ENCODE data around the gene SHC4.

SHC4 gene

DNA sequence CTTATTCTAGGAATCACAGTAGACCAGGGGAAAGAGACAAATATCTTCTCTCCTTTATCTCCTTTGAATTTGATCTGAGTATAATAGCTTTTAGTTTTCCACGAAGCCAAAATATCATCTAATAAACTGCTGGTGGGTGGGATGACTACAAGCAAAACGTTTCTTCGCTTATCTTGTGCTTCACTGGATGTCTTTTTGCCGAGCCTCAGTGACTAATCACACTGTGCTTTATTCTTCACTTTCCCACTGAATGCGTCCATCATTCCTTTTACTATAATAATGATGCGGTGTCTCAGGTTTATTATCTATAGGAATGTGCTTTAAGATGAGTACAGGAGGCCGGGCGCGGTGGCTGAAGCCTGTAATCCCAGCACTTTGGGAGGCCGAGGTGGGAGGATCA is 185.4 kb downstream of the SHC4 start:
- Mint-ChIP-seq H3K27ac (no peak overlapping the region), H3K4me3 (no peak overlapping the region), H3K9me3 (peaks cover 6% of the 10 kb centered on the region), H3K4me1 (no peaks in the 10 kb centered on the region), H3K36me3 (ENCODE audit: low read depth) (peaks cover 42% of the 10 kb centered on the region), H3K27me3 (ENCODE audit: low read depth) (no peaks in the 10 kb centered on the region)
- TF ChIP-seq, protein P1, sequence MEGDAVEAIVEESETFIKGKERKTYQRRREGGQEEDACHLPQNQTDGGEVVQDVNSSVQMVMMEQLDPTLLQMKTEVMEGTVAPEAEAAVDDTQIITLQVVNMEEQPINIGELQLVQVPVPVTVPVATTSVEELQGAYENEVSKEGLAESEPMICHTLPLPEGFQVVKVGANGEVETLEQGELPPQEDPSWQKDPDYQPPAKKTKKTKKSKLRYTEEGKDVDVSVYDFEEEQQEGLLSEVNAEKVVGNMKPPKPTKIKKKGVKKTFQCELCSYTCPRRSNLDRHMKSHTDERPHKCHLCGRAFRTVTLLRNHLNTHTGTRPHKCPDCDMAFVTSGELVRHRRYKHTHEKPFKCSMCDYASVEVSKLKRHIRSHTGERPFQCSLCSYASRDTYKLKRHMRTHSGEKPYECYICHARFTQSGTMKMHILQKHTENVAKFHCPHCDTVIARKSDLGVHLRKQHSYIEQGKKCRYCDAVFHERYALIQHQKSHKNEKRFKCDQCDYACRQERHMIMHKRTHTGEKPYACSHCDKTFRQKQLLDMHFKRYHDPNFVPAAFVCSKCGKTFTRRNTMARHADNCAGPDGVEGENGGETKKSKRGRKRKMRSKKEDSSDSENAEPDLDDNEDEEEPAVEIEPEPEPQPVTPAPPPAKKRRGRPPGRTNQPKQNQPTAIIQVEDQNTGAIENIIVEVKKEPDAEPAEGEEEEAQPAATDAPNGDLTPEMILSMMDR (IDR thresholded peaks at IDR 0.05; ENCODE audit: unreplicated experiment in 3 of 3): no peak

DNA sequence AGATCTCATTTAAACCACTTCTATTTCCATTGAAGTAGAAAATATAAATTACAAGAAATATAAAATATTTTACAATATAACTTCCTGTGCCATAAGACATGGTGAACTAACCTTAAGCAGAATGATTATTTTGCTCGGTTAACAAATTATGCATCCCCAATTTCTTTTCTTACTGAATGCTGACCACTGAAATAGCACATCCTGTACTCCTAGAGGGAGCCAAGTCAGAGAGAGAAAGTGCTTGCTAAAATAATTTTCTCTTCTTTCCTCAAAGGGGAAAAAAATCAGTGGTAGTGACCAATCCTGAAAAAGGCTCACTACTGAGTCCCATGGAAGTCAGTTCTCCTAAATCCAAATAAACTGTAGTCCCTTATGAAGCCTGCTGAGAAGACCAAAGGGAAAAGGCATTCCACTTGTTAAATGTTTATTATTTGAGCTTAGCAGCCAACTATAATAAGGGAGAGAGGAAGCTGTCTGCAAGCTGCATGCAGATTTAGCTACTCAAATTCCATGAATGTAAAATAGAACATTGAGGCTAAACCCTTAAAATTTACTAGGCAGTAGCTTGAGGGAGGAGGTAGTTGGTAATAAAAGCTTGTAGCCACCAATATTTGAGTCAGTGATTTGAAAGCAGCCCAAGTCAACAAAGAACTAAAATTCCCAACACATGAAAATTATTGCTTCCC is 185.9 kb downstream of the SHC4 start:
- TF ChIP-seq, protein P1 (IDR thresholded peaks at IDR 0.05; ENCODE audit: unreplicated experiment in 3 of 3): no peak
- peak overlapping the region in 1 of 3 experiments; percentile 14 for H3K27ac Mint-ChIP-seq
- H3K36me3 Mint-ChIP-seq (ENCODE audit: low read depth): peaks cover 45% of the 10 kb centered on the region
- peaks cover 6% of the 10 kb centered on the region for H3K9me3 Mint-ChIP-seq
- H3K4me1 Mint-ChIP-seq: no peaks in the 10 kb centered on the region
- no peak overlapping the region for H3K4me3 Mint-ChIP-seq
- no peaks in the 10 kb centered on the region for H3K27me3 Mint-ChIP-seq (ENCODE audit: low read depth)

DNA sequence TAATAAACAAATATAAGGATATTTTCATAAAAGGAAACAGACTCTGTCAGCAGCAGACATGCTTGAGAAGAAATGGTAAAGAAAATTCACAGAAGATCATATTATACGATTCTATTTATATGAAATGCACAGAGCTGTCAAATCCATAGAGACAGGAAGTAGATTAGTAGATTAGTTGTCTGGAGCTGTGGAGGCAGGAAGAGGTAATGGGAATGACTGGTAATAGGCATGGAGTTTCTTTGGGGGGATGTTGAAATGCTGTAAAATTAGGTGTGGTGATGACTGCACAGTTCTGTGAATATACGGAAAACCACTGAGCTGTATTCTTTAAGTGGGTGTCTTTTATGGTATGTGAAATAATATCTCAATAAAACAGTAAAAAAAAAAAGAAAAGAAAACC is 188.2 kb downstream of the SHC4 start:
- H3K27ac Mint-ChIP-seq: no peak overlapping the region
- TF ChIP-seq, protein P1 (IDR thresholded peaks at IDR 0.05; ENCODE audit: unreplicated experiment in 3 of 3): no peak
- H3K4me1 Mint-ChIP-seq: no peaks in the 10 kb centered on the region
- peaks cover 30% of the 10 kb centered on the region for H3K36me3 Mint-ChIP-seq (ENCODE audit: low read depth)
- H3K9me3 Mint-ChIP-seq: peaks cover 6% of the 10 kb centered on the region
- no peaks in the 10 kb centered on the region for H3K27me3 Mint-ChIP-seq (ENCODE audit: low read depth)
- no peak overlapping the region for H3K4me3 Mint-ChIP-seq

DNA sequence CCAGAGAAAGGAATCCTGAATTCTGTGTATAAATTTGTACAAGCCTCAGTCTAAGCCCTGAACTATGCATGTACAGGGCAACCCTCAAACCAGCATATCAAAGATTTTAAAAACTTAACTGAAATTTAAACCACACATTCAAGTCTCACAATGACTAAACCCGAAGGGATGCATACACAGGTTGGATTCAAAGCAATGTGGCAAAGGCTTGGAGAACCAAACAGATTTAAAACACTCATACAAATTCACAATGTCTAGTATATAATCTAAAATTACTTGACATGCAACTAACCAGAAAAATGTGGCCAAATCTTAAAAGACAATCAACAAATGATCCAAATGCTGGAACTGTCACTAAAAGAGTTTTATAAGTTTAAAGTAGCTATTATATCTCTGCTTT is 189.2 kb downstream of the SHC4 start:
- peaks cover 6% of the 10 kb centered on the region for H3K9me3 Mint-ChIP-seq
- no peaks in the 10 kb centered on the region for H3K27me3 Mint-ChIP-seq (ENCODE audit: low read depth)
- no peak overlapping the region for H3K4me3 Mint-ChIP-seq
- H3K4me1 Mint-ChIP-seq: no peaks in the 10 kb centered on the region
- no peak overlapping the region for H3K27ac Mint-ChIP-seq
- TF ChIP-seq, protein P1 (IDR thresholded peaks at IDR 0.05; ENCODE audit: unreplicated experiment in 3 of 3): no peak
- peaks cover 24% of the 10 kb centered on the region for H3K36me3 Mint-ChIP-seq (ENCODE audit: low read depth)

All from nephron (organoid).